Measurements from ENCODE around the gene PPP2R5C.

Gene PPP2R5C

GRCh38 chr14:101773378-101773777 is 11.9 kb downstream of the PPP2R5C start:
- H3K27me3 ChIP-seq (ENCODE audit: insufficient read depth, low read depth, severe bottlenecking), result no peaks in the 10 kb centered on the region
- H3K9me3 ChIP-seq (ENCODE audit: severe bottlenecking), result no peaks in the 10 kb centered on the region
- H3K36me3 ChIP-seq, result no peaks in the 10 kb centered on the region
- TF ChIP-seq CTCF (IDR thresholded peaks at IDR 0.05; ENCODE audit: low read depth, low read length), result no peak
- H3K27ac ChIP-seq, result no peak overlapping the region
- no peak for DNase-seq
- H3K4me3 ChIP-seq (ENCODE audit: low read depth, low read length), result no peak overlapping the region

- H3K9me3 ChIP-seq (ENCODE audit: severe bottlenecking), result no peaks in the 10 kb centered on the region
- no peaks in the 10 kb centered on the region for H3K36me3 ChIP-seq
- H3K4me3 ChIP-seq (ENCODE audit: low read depth, low read length), result no peak overlapping the region
- TF ChIP-seq CTCF (IDR thresholded peaks at IDR 0.05; ENCODE audit: low read depth, low read length), result no peak
- DNase-seq, result no peak
- H3K27me3 ChIP-seq (ENCODE audit: insufficient read depth, low read depth, severe bottlenecking), result no peaks in the 10 kb centered on the region
- no peak overlapping the region for H3K27ac ChIP-seq
Observed at GRCh38 chr14:101774006-101774795, 12.7 kb downstream of the PPP2R5C start.

- Histone ChIP-seq H3K27ac (no peak overlapping the region), H3K4me3 (ENCODE audit: low read depth, low read length) (no peak overlapping the region), H3K36me3 (no peaks in the 10 kb centered on the region), H3K9me3 (ENCODE audit: severe bottlenecking) (no peaks in the 10 kb centered on the region), H3K27me3 (ENCODE audit: insufficient read depth, low read depth, severe bottlenecking) (no peaks in the 10 kb centered on the region)
- TF ChIP-seq CTCF (IDR thresholded peaks at IDR 0.05; ENCODE audit: low read depth, low read length), result no peak
- no peak for DNase-seq
Observed at GRCh38 chr14:101774814-101775213, 13.3 kb downstream of the PPP2R5C start.

- H3K4me3 ChIP-seq (ENCODE audit: low read depth, low read length), result no peak overlapping the region
- DNase-seq, result no peak
- H3K27ac ChIP-seq, result no peak overlapping the region
- H3K36me3 ChIP-seq, result no peaks in the 10 kb centered on the region
- TF ChIP-seq CTCF (IDR thresholded peaks at IDR 0.05; ENCODE audit: low read depth, low read length), result no peak
- H3K27me3 ChIP-seq (ENCODE audit: insufficient read depth, low read depth, severe bottlenecking), result no peaks in the 10 kb centered on the region
- no peaks in the 10 kb centered on the region for H3K9me3 ChIP-seq (ENCODE audit: severe bottlenecking)
Observed at GRCh38 chr14:101775826-101776225, 14.3 kb downstream of the PPP2R5C start.

GRCh38 chr14:101776344-101776743 is 14.8 kb downstream of the PPP2R5C start:
- H3K27ac ChIP-seq, result no peak overlapping the region

More at GRCh38 chr14:101776344-101776743, 14.8 kb downstream of the PPP2R5C start:
- no peak for DNase-seq
- no peak for TF ChIP-seq CTCF (IDR thresholded peaks at IDR 0.05; ENCODE audit: low read depth, low read length)
- Histone ChIP-seq H3K4me3 (ENCODE audit: low read depth, low read length) (no peak overlapping the region), H3K27me3 (ENCODE audit: insufficient read depth, low read depth, severe bottlenecking) (no peaks in the 10 kb centered on the region), H3K36me3 (no peaks in the 10 kb centered on the region), H3K9me3 (ENCODE audit: severe bottlenecking) (no peaks in the 10 kb centered on the region)
